GM12878 (cell line): Measurements from ENCODE around the gene SAP30L. TPM values are rescaled to one million over a fixed set of nuclear protein-coding genes. Genes with fewer than 3 reads are reported as not detected.

Source experiments
- ATF7 ChIP-seq: fragments of 450-650 bp; IDR thresholded peaks from 2 replicates; pipeline ENCODE4 v1.6.1; 2016; ENCODE audit warnings: low read depth, mild to moderate bottlenecking
- BACH1 ChIP-seq: fragments of 450-650 bp; IDR thresholded peaks from 2 replicates; pipeline ENCODE4 v1.6.1; 2017; ENCODE audit warnings: mild to moderate bottlenecking, borderline replicate concordance
- CBFB ChIP-seq: IDR thresholded peaks from 2 replicates; pipeline ENCODE4 v1.6.1; 2016; ENCODE audit warnings: antibody characterized with exemption, low read depth
- EP300 ChIP-seq, 2 experiments: fragments of 150-350 bp in 1 of 2; IDR thresholded peaks; 2 replicates each; pipeline ENCODE4 v1.6.1; 2011 to 2012; ENCODE audit warnings: low read depth in 2 of 2, low read length in 2 of 2, borderline replicate concordance in 1 of 2, improper control_type of control experiment in 1 of 2, inconsistent platforms in 1 of 2; ENCODE audit not compliant: control insufficient read depth in 1 of 2
- FOXM1 ChIP-seq: IDR thresholded peaks from 2 replicates; pipeline ENCODE4 v1.6.1; 2012; ENCODE audit warnings: low read depth, mild to moderate bottlenecking, inconsistent platforms, low read length, moderate library complexity
- LARP7 ChIP-seq: fragments of 450-650 bp; IDR thresholded peaks from 2 replicates; pipeline ENCODE4 v1.6.1; 2017; ENCODE audit warnings: mild to moderate bottlenecking
- NFIC ChIP-seq: IDR thresholded peaks from 2 replicates; pipeline ENCODE4 v1.6.1; 2012; ENCODE audit warnings: low read depth, mild to moderate bottlenecking, inconsistent platforms, low read length, moderate library complexity
- NFXL1 ChIP-seq: fragments of 450-650 bp; IDR thresholded peaks from 2 replicates; pipeline ENCODE4 v1.6.1; 2017; ENCODE audit warnings: antibody characterized with exemption, mild to moderate bottlenecking, borderline replicate concordance
- RUNX3 ChIP-seq: IDR thresholded peaks from 2 replicates; pipeline ENCODE4 v1.6.1; 2012; ENCODE audit warnings: low read length, inconsistent platforms
- SUZ12 ChIP-seq: fragments of 200-600 bp; sonication (generic); IDR thresholded peaks from one replicate; pipeline ENCODE4 v1.6.1; 2018; ENCODE audit warnings: antibody characterized with exemption, mild to moderate bottlenecking; ENCODE audit not compliant: unreplicated experiment
- TCF7 ChIP-seq: IDR thresholded peaks from 2 replicates; pipeline ENCODE4 v1.6.1; 2014; ENCODE audit warnings: antibody characterized with exemption, borderline replicate concordance
- polyA plus RNA-seq, 11 experiments: library from polyadenylated mRNA; depleted of rRNA in 4 of 11; unstranded in 6 of 11; stranded (reverse) in 5 of 11; fragments of >200 nt; fragmentation: Nextera tagmentation in 4 of 11; fragmentation: Illumina TruSeq in 1 of 11; extraction: Ambion mirVana in 4 of 11; extraction: Trizol in 1 of 11; gene quantifications; 1 replicate in 1 of 11; 2 replicates in 10 of 11; pipeline versions ENCODE4 v1.2.1 to v1.2.3, GENCODE V29; 2011 to 2016; ENCODE audit warnings: inconsistent platforms in 2 of 11, missing spikeins in 2 of 11, low read depth in 1 of 11
- total RNA-seq, 4 experiments: library from RNA; depleted of rRNA in 3 of 4; stranded (reverse); fragments of >200 nt in 3 of 4; fragmentation: Illumina TruSeq in 1 of 4; extraction: Trizol in 1 of 4; gene quantifications; 2 replicates each; pipeline versions ENCODE4 v1.2.1 to v1.2.3, GENCODE V29; 2013 to 2021
- TF ChIP-seq, protein P1 (sequence below): IDR thresholded peaks from 2 replicates; pipeline ENCODE4 v1.6.1; 2012; ENCODE audit warnings: mild to moderate bottlenecking, low read depth, low read length
- TF ChIP-seq, protein P2 (sequence below): IDR thresholded peaks from 2 replicates; pipeline ENCODE4 v1.6.1; 2012; ENCODE audit warnings: low read length, inconsistent platforms
- TF ChIP-seq, protein P3 (sequence below): IDR thresholded peaks from 2 replicates; pipeline ENCODE4 v1.6.1; 2011; ENCODE audit warnings: borderline replicate concordance, low read depth, mild to moderate bottlenecking, moderate library complexity, low read length; ENCODE audit not compliant: insufficient read depth, poor library complexity, severe bottlenecking
- TF ChIP-seq, protein P4 (sequence below): fragments of 450-650 bp; formaldehyde crosslinking; IDR thresholded peaks from 2 replicates; pipeline ENCODE4 v1.4.0; 2022; ENCODE audit warnings: mild to moderate bottlenecking, moderate library complexity
- TF ChIP-seq, protein P5 (sequence below): fragments of 450-650 bp; IDR thresholded peaks from 2 replicates; pipeline ENCODE4 v1.6.1; 2018; ENCODE audit warnings: mild to moderate bottlenecking, low read depth, moderate library complexity; ENCODE audit not compliant: partially characterized antibody

The SAP30L gene
- total and polyA plus RNA-seq, 10 of the 15 experiments (the other 5 are each of a cell fraction or from before 2014, with no cell fraction given), result 2.4 to 36.8 (median 15.7) TPM

DNA sequence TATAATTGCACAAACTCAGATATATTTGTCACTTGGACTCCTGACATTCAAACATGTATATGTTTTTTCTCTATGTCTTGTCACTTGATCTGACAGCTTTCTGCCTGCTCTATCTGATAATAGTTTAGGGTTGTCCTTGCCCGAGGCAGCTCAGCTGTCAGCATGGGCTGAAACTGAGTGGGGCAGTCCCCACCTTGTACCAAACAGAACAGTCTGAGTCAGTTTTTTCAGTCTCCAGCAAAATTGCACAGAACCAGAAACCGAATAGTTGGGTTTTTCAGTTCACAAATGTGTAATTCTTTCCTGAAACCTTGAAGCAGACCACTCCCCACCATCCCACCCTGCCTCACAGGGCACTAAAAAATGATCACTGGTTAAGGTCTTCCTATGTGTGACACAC, 41.7 kb downstream of the SAP30L start (continued):
- TF ChIP-seq, protein P1, sequence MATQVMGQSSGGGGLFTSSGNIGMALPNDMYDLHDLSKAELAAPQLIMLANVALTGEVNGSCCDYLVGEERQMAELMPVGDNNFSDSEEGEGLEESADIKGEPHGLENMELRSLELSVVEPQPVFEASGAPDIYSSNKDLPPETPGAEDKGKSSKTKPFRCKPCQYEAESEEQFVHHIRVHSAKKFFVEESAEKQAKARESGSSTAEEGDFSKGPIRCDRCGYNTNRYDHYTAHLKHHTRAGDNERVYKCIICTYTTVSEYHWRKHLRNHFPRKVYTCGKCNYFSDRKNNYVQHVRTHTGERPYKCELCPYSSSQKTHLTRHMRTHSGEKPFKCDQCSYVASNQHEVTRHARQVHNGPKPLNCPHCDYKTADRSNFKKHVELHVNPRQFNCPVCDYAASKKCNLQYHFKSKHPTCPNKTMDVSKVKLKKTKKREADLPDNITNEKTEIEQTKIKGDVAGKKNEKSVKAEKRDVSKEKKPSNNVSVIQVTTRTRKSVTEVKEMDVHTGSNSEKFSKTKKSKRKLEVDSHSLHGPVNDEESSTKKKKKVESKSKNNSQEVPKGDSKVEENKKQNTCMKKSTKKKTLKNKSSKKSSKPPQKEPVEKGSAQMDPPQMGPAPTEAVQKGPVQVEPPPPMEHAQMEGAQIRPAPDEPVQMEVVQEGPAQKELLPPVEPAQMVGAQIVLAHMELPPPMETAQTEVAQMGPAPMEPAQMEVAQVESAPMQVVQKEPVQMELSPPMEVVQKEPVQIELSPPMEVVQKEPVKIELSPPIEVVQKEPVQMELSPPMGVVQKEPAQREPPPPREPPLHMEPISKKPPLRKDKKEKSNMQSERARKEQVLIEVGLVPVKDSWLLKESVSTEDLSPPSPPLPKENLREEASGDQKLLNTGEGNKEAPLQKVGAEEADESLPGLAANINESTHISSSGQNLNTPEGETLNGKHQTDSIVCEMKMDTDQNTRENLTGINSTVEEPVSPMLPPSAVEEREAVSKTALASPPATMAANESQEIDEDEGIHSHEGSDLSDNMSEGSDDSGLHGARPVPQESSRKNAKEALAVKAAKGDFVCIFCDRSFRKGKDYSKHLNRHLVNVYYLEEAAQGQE, result no peak
- TF ChIP-seq, protein P2, sequence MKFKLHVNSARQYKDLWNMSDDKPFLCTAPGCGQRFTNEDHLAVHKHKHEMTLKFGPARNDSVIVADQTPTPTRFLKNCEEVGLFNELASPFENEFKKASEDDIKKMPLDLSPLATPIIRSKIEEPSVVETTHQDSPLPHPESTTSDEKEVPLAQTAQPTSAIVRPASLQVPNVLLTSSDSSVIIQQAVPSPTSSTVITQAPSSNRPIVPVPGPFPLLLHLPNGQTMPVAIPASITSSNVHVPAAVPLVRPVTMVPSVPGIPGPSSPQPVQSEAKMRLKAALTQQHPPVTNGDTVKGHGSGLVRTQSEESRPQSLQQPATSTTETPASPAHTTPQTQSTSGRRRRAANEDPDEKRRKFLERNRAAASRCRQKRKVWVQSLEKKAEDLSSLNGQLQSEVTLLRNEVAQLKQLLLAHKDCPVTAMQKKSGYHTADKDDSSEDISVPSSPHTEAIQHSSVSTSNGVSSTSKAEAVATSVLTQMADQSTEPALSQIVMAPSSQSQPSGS, result peak; percentile 83
- TF ChIP-seq FOXM1 (peak; percentile 93), TCF7 (0 out of 2 replicates have a peak, but pooled peaks have one; percentile 14), BACH1 (peak; percentile 68; the same call in 1 of the 2 replicates), RUNX3 (peak; percentile 94), CBFB (0 out of 2 replicates have a peak, but pooled peaks have one; percentile 40), EP300 (IDR thresholded peaks at IDR 0.05; ENCODE audit: borderline replicate concordance in 1 of 2, control insufficient read depth in 1 of 2, low read depth in 2 of 2, low read length in 2 of 2) (peak in 1 of 2 experiments; percentile 78; a peak in 1 of 4 replicates), NFIC (peak; percentile 93), SUZ12 (no peak), ATF7 (peak; percentile 51; the same call in 1 of the 2 replicates), LARP7 (no peak), NFXL1 (no peak)
- TF ChIP-seq, protein P3, sequence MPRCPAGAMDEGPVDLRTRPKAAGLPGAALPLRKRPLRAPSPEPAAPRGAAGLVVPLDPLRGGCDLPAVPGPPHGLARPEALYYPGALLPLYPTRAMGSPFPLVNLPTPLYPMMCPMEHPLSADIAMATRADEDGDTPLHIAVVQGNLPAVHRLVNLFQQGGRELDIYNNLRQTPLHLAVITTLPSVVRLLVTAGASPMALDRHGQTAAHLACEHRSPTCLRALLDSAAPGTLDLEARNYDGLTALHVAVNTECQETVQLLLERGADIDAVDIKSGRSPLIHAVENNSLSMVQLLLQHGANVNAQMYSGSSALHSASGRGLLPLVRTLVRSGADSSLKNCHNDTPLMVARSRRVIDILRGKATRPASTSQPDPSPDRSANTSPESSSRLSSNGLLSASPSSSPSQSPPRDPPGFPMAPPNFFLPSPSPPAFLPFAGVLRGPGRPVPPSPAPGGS, result peak; percentile 94
- TF ChIP-seq, protein P4, sequence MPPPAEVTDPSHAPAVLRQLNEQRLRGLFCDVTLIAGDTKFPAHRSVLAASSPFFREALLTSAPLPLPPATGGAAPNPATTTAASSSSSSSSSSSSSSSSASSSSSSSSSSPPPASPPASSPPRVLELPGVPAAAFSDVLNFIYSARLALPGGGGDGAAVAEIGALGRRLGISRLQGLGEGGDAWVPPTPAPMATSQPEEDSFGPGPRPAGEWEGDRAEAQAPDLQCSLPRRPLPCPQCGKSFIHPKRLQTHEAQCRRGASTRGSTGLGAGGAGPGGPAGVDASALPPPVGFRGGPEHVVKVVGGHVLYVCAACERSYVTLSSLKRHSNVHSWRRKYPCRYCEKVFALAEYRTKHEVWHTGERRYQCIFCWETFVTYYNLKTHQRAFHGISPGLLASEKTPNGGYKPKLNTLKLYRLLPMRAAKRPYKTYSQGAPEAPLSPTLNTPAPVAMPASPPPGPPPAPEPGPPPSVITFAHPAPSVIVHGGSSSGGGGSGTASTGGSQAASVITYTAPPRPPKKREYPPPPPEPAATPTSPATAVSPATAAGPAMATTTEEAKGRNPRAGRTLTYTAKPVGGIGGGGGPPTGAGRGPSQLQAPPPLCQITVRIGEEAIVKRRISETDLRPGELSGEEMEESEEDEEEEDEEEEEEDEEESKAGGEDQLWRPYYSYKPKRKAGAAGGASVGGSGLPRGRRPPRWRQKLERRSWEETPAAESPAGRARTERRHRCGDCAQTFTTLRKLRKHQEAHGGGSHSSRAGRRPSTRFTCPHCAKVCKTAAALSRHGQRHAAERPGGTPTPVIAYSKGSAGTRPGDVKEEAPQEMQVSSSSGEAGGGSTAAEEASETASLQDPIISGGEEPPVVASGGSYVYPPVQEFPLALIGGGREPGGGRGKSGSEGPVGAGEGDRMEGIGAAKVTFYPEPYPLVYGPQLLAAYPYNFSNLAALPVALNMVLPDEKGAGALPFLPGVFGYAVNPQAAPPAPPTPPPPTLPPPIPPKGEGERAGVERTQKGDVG (CRISPR knock-in tag), result no peak
- TF ChIP-seq, protein P5, sequence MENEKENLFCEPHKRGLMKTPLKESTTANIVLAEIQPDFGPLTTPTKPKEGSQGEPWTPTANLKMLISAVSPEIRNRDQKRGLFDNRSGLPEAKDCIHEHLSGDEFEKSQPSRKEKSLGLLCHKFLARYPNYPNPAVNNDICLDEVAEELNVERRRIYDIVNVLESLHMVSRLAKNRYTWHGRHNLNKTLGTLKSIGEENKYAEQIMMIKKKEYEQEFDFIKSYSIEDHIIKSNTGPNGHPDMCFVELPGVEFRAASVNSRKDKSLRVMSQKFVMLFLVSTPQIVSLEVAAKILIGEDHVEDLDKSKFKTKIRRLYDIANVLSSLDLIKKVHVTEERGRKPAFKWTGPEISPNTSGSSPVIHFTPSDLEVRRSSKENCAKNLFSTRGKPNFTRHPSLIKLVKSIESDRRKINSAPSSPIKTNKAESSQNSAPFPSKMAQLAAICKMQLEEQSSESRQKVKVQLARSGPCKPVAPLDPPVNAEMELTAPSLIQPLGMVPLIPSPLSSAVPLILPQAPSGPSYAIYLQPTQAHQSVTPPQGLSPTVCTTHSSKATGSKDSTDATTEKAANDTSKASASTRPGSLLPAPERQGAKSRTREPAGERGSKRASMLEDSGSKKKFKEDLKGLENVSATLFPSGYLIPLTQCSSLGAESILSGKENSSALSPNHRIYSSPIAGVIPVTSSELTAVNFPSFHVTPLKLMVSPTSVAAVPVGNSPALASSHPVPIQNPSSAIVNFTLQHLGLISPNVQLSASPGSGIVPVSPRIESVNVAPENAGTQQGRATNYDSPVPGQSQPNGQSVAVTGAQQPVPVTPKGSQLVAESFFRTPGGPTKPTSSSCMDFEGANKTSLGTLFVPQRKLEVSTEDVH, result no peak
